Lower lobe of right lung (tissue), 2 donors: ENCODE measurements around the gene BRIP1. TPM values are rescaled to one million over a fixed set of nuclear protein-coding genes. Genes with fewer than 3 reads are reported as not detected.

Experiments used
- ATAC-seq, 2 donors: fragments of 200-7000 bp; cut with Tn5 transposase; one replicate each; pipeline ENCODE4 v1.9.1; 2020 to 2022; ENCODE audit warnings: mild to moderate bottlenecking in 2 of 2, moderate library complexity in 2 of 2
- DNase-seq: peaks from one replicate; pipeline ENCODE4 v3.0.0-alpha.2; 2020
- H3K27ac ChIP-seq: fragments of 200-600 bp; one replicate; pipeline ENCODE4 v1.8.0; 2022
- H3K27me3 ChIP-seq: fragments of 200-600 bp; one replicate; pipeline ENCODE4 v1.8.0; 2022; ENCODE audit warnings: low read depth
- H3K36me3 ChIP-seq: fragments of 200-600 bp; one replicate; pipeline ENCODE4 v1.8.0; 2022; ENCODE audit warnings: mild to moderate bottlenecking
- H3K4me1 ChIP-seq: fragments of 200-600 bp; one replicate; pipeline ENCODE4 v1.8.0; 2022
- H3K4me3 ChIP-seq: fragments of 200-600 bp; one replicate; pipeline ENCODE4 v1.8.0; 2022; ENCODE audit warnings: mild to moderate bottlenecking
- H3K9me3 ChIP-seq: fragments of 200-600 bp; one replicate; pipeline ENCODE4 v1.8.0; 2022
- intact Hi-C: fragments of 100-400 bp; cut with DNase I; formaldehyde crosslinking; loops from one replicate; pipeline ENCODE4 v1.11.0; 2022
- total RNA-seq: library from RNA; stranded (reverse); fragmentation: NEBNext Ultra II Directional; extraction: Animal tissue kit (Norgen Biotek cat#: 25700); gene quantifications from one replicate; pipeline ENCODE4 v1.2.1, GENCODE V29; 2021
- TF ChIP-seq, protein P1 (sequence below): fragments of 200-600 bp; IDR thresholded peaks from one replicate; pipeline ENCODE4 v1.8.0; 2022; ENCODE audit warnings: antibody characterized with exemption, mild to moderate bottlenecking
- donor health status: DM: no; HTN: yes; CAD: no; lungs with severe emphysema.

The BRIP1 gene
- total RNA-seq, 1 donor from 2014 or later: 0.83 TPM

DNA sequence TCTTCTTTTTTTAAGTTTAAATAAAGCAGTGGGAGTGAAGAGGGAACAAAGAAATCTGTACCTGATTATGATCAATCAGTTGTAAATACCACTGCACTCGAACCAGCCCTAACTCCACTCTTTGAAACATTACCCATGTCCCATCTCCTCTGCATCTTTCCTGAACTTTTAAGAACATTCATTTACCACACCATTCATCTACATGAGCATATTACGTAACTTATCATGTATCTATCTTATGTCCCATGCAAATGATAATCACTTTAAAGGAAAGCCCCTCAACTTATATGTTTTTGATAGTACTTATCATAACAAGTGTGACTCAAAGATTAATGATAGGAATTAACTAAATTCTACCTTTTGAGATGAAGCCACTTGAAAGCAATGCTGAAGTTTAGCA lies 10.7 kb upstream of the BRIP1 start:
- H3K4me1 ChIP-seq: no peaks in the 10 kb centered on the region
- ATAC-seq (no peak), DNase-seq (no peak)
- H3K27ac ChIP-seq: no peak overlapping the region
- H3K4me3 ChIP-seq: no peak overlapping the region
- TF ChIP-seq, protein P1, sequence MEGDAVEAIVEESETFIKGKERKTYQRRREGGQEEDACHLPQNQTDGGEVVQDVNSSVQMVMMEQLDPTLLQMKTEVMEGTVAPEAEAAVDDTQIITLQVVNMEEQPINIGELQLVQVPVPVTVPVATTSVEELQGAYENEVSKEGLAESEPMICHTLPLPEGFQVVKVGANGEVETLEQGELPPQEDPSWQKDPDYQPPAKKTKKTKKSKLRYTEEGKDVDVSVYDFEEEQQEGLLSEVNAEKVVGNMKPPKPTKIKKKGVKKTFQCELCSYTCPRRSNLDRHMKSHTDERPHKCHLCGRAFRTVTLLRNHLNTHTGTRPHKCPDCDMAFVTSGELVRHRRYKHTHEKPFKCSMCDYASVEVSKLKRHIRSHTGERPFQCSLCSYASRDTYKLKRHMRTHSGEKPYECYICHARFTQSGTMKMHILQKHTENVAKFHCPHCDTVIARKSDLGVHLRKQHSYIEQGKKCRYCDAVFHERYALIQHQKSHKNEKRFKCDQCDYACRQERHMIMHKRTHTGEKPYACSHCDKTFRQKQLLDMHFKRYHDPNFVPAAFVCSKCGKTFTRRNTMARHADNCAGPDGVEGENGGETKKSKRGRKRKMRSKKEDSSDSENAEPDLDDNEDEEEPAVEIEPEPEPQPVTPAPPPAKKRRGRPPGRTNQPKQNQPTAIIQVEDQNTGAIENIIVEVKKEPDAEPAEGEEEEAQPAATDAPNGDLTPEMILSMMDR: no peak
- intact Hi-C loops: no loop called here
- H3K9me3 ChIP-seq: no peaks in the 10 kb centered on the region
- H3K27me3 ChIP-seq: no peaks in the 10 kb centered on the region
- peaks cover 76% of the 10 kb centered on the region for H3K36me3 ChIP-seq

DNA sequence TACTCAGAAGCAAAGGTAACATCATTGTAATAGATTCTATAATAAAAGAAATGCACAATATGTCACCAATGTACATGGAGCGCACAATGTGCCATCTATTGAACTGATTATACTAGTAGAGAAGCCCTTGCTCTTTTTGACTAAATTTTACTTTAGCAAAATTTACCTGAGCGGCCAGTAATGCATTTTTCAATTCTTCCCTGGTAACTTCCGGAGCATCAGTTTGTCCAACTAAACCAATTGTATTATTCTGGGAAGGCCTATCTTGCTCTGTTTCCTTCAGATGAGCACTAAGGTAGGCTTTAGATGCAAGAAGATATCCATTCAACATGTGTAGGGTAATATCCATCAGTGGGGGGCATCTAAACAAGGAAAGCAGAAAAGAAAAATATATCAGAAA lies 8.8 kb upstream of the BRIP1 start:
- Histone ChIP-seq H3K4me3 (no peak overlapping the region), H3K27me3 (no peaks in the 10 kb centered on the region), H3K4me1 (no peaks in the 10 kb centered on the region), H3K36me3 (peaks cover 71% of the 10 kb centered on the region), H3K27ac (no peak overlapping the region), H3K9me3 (no peaks in the 10 kb centered on the region)
- ATAC-seq: no peak
- no peak for DNase-seq
- TF ChIP-seq, protein P1: no peak
- intact Hi-C loops: no loop called here

DNA sequence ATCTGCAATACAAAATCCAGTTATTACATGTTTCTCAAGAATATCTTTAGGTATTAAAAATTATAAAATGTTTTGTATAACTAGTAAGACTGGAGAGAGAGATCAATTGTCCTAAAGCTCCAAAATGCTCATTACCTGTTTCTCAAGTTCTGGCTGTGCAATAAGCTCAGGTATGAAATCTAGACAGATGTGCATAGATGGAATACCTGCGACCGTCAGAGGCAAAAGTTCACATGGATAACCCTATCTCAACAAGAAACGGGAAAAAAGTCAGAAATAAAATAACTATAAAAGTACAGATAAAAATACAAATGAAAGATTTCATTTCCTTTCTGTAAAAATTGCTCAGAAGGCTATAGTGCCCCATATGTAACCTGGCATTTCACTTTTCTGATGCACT lies 5.8 kb upstream of the BRIP1 start:
- H3K36me3 ChIP-seq: peaks cover 50% of the 10 kb centered on the region
- H3K9me3 ChIP-seq: no peaks in the 10 kb centered on the region
- peaks cover 3% of the 10 kb centered on the region for H3K4me1 ChIP-seq
- no peak for ATAC-seq
- no peaks in the 10 kb centered on the region for H3K27me3 ChIP-seq
- TF ChIP-seq, protein P1: no peak
- intact Hi-C loops: no loop called here
- no peak for DNase-seq
- no peak overlapping the region for H3K27ac ChIP-seq
- no peak overlapping the region for H3K4me3 ChIP-seq

DNA sequence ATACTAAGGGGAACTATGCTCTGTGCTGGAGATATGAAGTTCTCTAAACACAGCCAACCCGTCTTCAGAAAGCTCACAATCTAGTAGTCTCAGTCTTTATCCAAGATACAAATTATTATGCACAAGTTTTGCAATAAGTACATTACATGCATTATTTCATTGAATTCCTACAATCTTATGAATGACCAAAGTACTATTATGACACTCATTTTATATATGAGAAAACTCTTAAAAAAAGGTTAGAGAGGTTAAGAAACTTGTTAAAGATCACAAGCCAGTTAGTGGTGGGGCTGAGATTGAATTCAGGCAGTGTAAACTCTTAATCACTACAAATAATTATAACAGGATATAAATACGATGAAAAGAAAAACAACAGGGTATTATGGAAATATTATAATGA lies 4.7 kb upstream of the BRIP1 start:
- intact Hi-C loops: no loop called here
- H3K36me3 ChIP-seq: peaks cover 47% of the 10 kb centered on the region
- H3K4me3 ChIP-seq: no peak overlapping the region
- no peaks in the 10 kb centered on the region for H3K27me3 ChIP-seq
- peaks cover 5% of the 10 kb centered on the region for H3K4me1 ChIP-seq
- DNase-seq (no peak), ATAC-seq (no peak)
- no peaks in the 10 kb centered on the region for H3K9me3 ChIP-seq
- TF ChIP-seq, protein P1: no peak
- H3K27ac ChIP-seq: no peak overlapping the region

DNA sequence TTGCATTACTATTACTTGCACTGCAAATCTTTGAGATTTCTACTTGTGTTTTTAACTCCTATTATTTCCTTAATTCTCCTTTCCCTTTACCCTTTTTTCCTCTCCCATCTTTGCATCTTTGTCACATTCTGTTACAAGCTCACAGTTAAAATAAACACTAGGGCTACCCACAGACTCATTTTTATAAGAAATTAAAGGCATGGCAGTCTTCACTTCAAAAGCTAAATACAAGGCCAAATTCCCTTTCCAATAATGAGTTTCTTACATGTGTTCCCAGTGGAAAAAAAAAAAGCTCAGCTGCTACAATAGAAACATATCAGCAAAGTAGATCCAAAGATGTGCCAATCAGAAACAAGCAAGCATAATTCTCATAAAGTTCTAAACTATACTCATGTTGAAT lies 3.7 kb upstream of the BRIP1 start:
- Histone ChIP-seq H3K36me3 (peaks cover 41% of the 10 kb centered on the region), H3K27me3 (no peaks in the 10 kb centered on the region), H3K4me1 (peaks cover 5% of the 10 kb centered on the region), H3K27ac (no peak overlapping the region), H3K9me3 (no peaks in the 10 kb centered on the region), H3K4me3 (no peak overlapping the region)
- intact Hi-C loops: no loop called here
- TF ChIP-seq, protein P1: no peak
- ATAC-seq (no peak), DNase-seq (no peak)

DNA sequence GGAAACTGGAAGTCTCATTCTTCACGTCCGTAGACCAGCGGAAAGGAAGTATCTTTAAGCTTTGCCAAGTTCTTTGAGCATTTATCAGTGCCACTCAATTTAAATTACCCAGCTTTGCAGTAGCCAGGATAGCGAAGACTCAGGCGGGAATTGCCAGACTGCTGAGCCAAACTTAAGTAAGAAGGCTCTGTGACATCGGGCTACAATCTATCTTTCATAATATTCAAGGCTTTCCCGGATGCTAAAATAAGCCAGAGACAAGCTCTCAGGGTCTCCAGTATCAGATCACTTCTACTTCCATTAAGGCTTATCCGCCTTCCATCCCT lies 436 bp upstream of the BRIP1 start:
- ATAC-seq: peak; percentile 58 to 59
- H3K36me3 ChIP-seq: peaks cover 10% of the 10 kb centered on the region
- no peak for DNase-seq
- TF ChIP-seq, protein P1: no peak
- H3K4me1 ChIP-seq: peaks cover 5% of the 10 kb centered on the region
- intact Hi-C loops: no loop called here
- peak overlapping the region; percentile 80 for H3K27ac ChIP-seq
- peak overlapping the region; percentile 73 for H3K4me3 ChIP-seq
- H3K27me3 ChIP-seq: no peaks in the 10 kb centered on the region
- H3K9me3 ChIP-seq: no peaks in the 10 kb centered on the region
